Nephron progenitor cell (in vitro differentiated cells): ENCODE results near the gene PDLIM7.

Experiments
- DNase-seq: peaks from one replicate; pipeline ENCODE4 v3.0.0; 2021
- H3K27ac Mint-ChIP-seq: 2 replicates; pipeline ENCODE4 v1.8.0; 2021; ENCODE audit warnings: mild to moderate bottlenecking, moderate library complexity, mixed read lengths
- H3K27me3 Mint-ChIP-seq: 2 replicates; pipeline ENCODE4 v1.8.0; 2021; ENCODE audit warnings: mild to moderate bottlenecking, low read depth, mixed read lengths; ENCODE audit not compliant: poor library complexity
- H3K36me3 Mint-ChIP-seq: 2 replicates; pipeline ENCODE4 v1.8.0; 2021; ENCODE audit warnings: low read depth, mixed read lengths
- H3K4me1 Mint-ChIP-seq: 2 replicates; pipeline ENCODE4 v1.8.0; 2021; ENCODE audit warnings: mixed read lengths
- H3K4me3 Mint-ChIP-seq: 2 replicates; pipeline ENCODE4 v1.8.0; 2021; ENCODE audit warnings: mild to moderate bottlenecking, moderate library complexity, mixed read lengths
- H3K9me3 Mint-ChIP-seq: 2 replicates; pipeline ENCODE4 v1.8.0; 2021; ENCODE audit warnings: mild to moderate bottlenecking, moderate library complexity, mixed read lengths
- TF ChIP-seq, protein P1 (sequence below): fragments of 200-600 bp; sonication (generic); IDR thresholded peaks from 2 replicates; pipeline ENCODE4 v1.5.0; 2021; ENCODE audit warnings: antibody characterized with exemption

The PDLIM7 gene

GRCh38 chr5:177526791-177527190 lies 29.4 kb upstream of the PDLIM7 start:
- Mint-ChIP-seq H3K27me3 (no peaks in the 10 kb centered on the region), H3K4me3 (no peak overlapping the region), H3K36me3 (peaks cover 25% of the 10 kb centered on the region), H3K27ac (no peak overlapping the region), H3K9me3 (no peaks in the 10 kb centered on the region), H3K4me1 (no peaks in the 10 kb centered on the region)
- DNase-seq: no peak
- TF ChIP-seq, protein P1, sequence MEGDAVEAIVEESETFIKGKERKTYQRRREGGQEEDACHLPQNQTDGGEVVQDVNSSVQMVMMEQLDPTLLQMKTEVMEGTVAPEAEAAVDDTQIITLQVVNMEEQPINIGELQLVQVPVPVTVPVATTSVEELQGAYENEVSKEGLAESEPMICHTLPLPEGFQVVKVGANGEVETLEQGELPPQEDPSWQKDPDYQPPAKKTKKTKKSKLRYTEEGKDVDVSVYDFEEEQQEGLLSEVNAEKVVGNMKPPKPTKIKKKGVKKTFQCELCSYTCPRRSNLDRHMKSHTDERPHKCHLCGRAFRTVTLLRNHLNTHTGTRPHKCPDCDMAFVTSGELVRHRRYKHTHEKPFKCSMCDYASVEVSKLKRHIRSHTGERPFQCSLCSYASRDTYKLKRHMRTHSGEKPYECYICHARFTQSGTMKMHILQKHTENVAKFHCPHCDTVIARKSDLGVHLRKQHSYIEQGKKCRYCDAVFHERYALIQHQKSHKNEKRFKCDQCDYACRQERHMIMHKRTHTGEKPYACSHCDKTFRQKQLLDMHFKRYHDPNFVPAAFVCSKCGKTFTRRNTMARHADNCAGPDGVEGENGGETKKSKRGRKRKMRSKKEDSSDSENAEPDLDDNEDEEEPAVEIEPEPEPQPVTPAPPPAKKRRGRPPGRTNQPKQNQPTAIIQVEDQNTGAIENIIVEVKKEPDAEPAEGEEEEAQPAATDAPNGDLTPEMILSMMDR: no peak

- no peak overlapping the region for H3K27ac Mint-ChIP-seq
- no peak for DNase-seq
- no peaks in the 10 kb centered on the region for H3K9me3 Mint-ChIP-seq
- no peaks in the 10 kb centered on the region for H3K27me3 Mint-ChIP-seq
- H3K4me3 Mint-ChIP-seq: no peak overlapping the region
- H3K36me3 Mint-ChIP-seq: peaks cover 23% of the 10 kb centered on the region
- no peaks in the 10 kb centered on the region for H3K4me1 Mint-ChIP-seq
- TF ChIP-seq, protein P1: no peak
These were observed 28.8 kb upstream of the PDLIM7 start for GRCh38 chr5:177526191-177526590.

DNA sequence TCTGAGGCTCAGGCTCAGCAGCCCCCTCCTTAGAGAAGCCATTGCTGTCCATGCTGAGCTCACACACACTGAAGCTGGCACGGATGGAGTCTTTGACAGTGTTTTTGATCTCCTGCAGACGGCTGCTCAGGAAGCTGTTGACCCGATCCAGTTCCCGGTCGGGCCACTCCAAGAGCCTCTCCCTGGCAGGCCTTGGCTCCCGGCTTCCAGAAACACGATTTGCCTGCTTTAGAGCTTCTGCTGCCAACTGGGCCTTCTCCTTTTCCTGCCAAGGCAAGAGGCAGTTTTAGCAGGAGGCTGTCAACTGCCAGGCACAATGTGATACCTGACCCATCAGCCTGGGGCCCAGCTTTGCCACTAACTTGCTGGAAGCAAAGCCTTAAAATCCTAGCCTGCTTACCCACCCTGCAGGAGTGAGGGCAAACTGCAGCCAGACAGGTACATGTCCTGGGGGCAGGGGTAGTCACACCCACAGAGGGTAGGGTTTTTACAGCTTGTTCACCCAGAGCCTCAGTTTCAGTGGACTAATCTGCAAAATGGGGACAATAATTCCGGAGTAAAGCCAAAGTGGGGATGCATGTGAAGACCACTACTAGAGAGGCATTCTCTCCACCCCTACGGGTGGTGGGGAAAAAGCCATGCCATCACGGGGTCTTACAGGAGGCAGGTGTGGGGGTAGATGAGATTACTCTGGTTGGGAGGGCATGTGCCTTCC lies 27.7 kb upstream of the PDLIM7 start:
- Mint-ChIP-seq H3K27ac (no peak overlapping the region), H3K36me3 (peaks cover 21% of the 10 kb centered on the region), H3K9me3 (no peaks in the 10 kb centered on the region)

GRCh38 chr5:177524539-177524900 lies 27.1 kb upstream of the PDLIM7 start:
- TF ChIP-seq, protein P1: no peak
- no peaks in the 10 kb centered on the region for H3K9me3 Mint-ChIP-seq
- peaks cover 26% of the 10 kb centered on the region for H3K36me3 Mint-ChIP-seq

More for the DNA sequence above, 27.7 kb upstream of the PDLIM7 start:
- TF ChIP-seq, protein P1: no peak
- Mint-ChIP-seq H3K27me3 (no peaks in the 10 kb centered on the region), H3K4me1 (peaks cover 4% of the 10 kb centered on the region), H3K4me3 (no peak overlapping the region)
- DNase-seq: no peak

GRCh38 chr5:177523711-177524538 lies 26.5 kb upstream of the PDLIM7 start:
- Mint-ChIP-seq H3K36me3 (peaks cover 30% of the 10 kb centered on the region), H3K9me3 (no peaks in the 10 kb centered on the region), H3K4me3 (no peak overlapping the region), H3K4me1 (peaks cover 4% of the 10 kb centered on the region), H3K27ac (no peak overlapping the region), H3K27me3 (no peaks in the 10 kb centered on the region)
- no peak for DNase-seq
- TF ChIP-seq, protein P1: no peak

More at GRCh38 chr5:177524539-177524900, 27.1 kb upstream of the PDLIM7 start:
- no peak overlapping the region for H3K4me3 Mint-ChIP-seq
- DNase-seq: no peak
- peaks cover 4% of the 10 kb centered on the region for H3K4me1 Mint-ChIP-seq
- H3K27ac Mint-ChIP-seq: no peak overlapping the region
- no peaks in the 10 kb centered on the region for H3K27me3 Mint-ChIP-seq
